Subcutaneous preadipocyte (primary cell): ENCODE results near the gene CXCL17. TPM values are rescaled to one million over a fixed set of nuclear protein-coding genes. Genes with fewer than 3 reads are reported as not detected.

Experiments used
- small RNA-seq: library from RNA; depleted of rRNA; stranded (forward); fragments of <200 nt; gene quantifications from one replicate; pipeline ENCODE3, GENCODE V24; 2012
- total RNA-seq: library from RNA; depleted of rRNA; stranded (reverse); fragments of >200 nt; gene quantifications from 2 replicates; pipeline ENCODE4 v1.2.3, GENCODE V29; 2012

Gene CXCL17, protein sequence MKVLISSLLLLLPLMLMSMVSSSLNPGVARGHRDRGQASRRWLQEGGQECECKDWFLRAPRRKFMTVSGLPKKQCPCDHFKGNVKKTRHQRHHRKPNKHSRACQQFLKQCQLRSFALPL
- not detected in 2 replicates for total RNA-seq

DNA sequence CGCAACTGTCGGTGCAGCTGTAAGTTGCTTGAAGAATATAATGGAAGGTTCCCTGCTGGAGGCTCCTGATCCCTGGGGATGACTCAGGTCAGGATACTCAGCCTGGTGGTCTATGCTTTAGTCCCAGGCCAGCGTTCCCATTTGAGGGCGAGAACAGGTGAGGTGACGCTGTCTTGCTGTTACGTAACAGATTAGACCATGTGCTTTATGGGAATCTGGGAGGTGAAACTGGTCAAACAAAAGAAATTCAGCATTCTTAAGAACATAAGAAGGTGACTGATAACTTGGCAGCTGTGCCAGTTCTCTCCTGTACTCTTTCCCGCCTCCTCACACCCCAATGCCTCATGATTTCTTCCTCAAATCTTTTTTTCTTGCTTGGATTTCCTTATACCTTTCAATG, at the start of gene CXCL17:
CXCL17 (minus strand) TSS at position 114 of the 400 bp plus-strand sequence. CDS start 114 bp downstream, outside the sequence.

DNA sequence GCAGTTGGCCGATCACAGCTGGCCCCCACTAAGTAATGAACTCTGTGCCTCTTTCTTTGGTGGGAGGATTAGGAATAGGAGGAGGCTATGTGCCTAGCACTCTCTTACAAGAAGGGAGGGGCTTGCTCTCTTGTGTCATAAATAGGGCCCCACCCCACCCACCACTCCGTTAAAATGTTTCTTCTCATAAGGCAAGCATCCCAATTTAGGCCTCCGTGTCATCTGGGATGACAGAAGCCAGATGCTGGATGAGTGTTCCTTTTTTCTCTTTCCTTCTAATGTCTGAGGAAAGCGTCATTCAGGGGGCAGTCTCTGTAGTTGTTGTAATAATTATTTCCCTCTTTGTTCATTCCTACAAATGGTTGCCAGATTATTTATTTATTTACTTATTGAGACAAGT, 15.4 kb downstream of the CXCL17 start, which contains the start of gene LIPE:
LIPE (minus strand) TSS at position 76 of the 400 bp plus-strand sequence. CDS start 239 bp downstream, outside the sequence.

DNA sequence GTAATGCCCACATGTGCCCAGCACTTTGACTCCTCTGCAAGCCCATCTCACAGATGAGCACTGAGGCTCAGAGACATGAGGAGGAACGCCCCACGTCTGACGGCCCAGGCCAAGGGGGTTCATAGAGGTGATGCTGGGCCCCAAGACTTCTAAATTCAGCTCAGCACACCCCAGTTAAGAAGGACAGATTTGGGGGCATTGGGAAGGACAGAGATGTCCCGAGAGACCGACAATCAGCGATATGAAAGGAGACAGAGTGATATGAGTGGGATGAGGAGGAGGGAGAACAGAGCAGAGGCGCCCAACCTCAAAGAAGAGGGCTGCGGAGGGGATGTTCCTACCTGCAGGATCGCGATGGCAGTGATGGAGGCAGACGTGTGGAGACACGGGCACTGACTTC, 52.8 kb downstream of the CXCL17 start, which contains the start of gene CNFN:
CNFN (minus strand) TSS at position 399 of the 400 bp plus-strand sequence. CDS start 1,260 bp downstream, outside the sequence.

Small RNAs within 50 kb of the gene (small RNA-seq; reads per million reads assigned to genes)
- gene RNU4-60P, result not detected

Other genes with a start within 250 kb of the CXCL17 start
- 11.8 and 17.6 TPM in 2 replicates for gene DEDD2, start 225.3 kb downstream of the CXCL17 start, total RNA-seq
- 14.7 and 19.4 TPM in 2 replicates for gene ZNF526, start 222.6 kb downstream of the CXCL17 start, total RNA-seq
- gene GSK3A, start 200.3 kb downstream of the CXCL17 start, total RNA-seq, result 15.4 and 24.6 TPM in 2 replicates
- gene ERF, start 187.8 kb downstream of the CXCL17 start, total RNA-seq, result 20.2 and 34.0 TPM in 2 replicates
- gene CIC, start 173.7 kb downstream of the CXCL17 start, total RNA-seq, result 18.4 and 20.1 TPM in 2 replicates
- under 0.01 and 0.20 TPM in 2 replicates for gene PRR19, start 140.8 kb downstream of the CXCL17 start, total RNA-seq
- gene PAFAH1B3, start 140.3 kb downstream of the CXCL17 start, total RNA-seq, result 9.6 and 11.9 TPM in 2 replicates
- gene TMEM145, start 129.6 kb downstream of the CXCL17 start, total RNA-seq, result 0.98 TPM in 1 of 2 replicates, not detected in the other
- 18.4 and 21.5 TPM in 2 replicates for gene MEGF8, start 117.3 kb downstream of the CXCL17 start, total RNA-seq
- 0.37 TPM in 1 of 2 replicates, not detected in the other for gene CNFN, start 52.6 kb downstream of the CXCL17 start, total RNA-seq
- 4.0 and 15.6 TPM in 2 replicates for gene LIPE, start 15.6 kb downstream of the CXCL17 start, total RNA-seq
- gene CEACAM1, start 85.5 kb upstream of the CXCL17 start, total RNA-seq, result not detected in 2 replicates
- not detected in 2 replicates for gene CEACAM8, start 152.0 kb upstream of the CXCL17 start, total RNA-seq